Activated CD4-positive, alpha-beta T cell treated with anti-CD3 and anti-CD28 coated beads, Interleukin-2, amount 10 ng/mL, durations not matched to agents 7 days and 5 days (primary cell): ENCODE measurements around the gene LRP1. TPM values are rescaled to one million over a fixed set of nuclear protein-coding genes. Genes with fewer than 3 reads are reported as not detected.

ENCODE experiments used
- CTCF ChIA-PET: fragments of 350-600 bp; sonication (Branson Sonifier 250); formaldehyde crosslinking; loops from one replicate; lab custom pipeline; 2021; ENCODE audit warnings: antibody characterized with exemption; lab: Charles Lee
- POLR2A ChIA-PET: fragments of 350-600 bp; sonication (Branson Sonifier 250); formaldehyde crosslinking; loops from one replicate; lab custom pipeline; 2021; ENCODE audit warnings: antibody characterized with exemption; lab: Charles Lee
- DNase-seq: peaks from one replicate; pipeline ENCODE4 v3.0.0-alpha.2; 2020
- H3K27ac Mint-ChIP-seq: one replicate; pipeline ENCODE4 v1.8.0; 2021; ENCODE audit warnings: mild to moderate bottlenecking, moderate library complexity, mixed read lengths
- H3K27me3 Mint-ChIP-seq: one replicate; pipeline ENCODE4 v1.8.0; 2021; ENCODE audit warnings: mixed read lengths
- H3K36me3 Mint-ChIP-seq: one replicate; pipeline ENCODE4 v1.8.0; 2021; ENCODE audit warnings: low read depth, mixed read lengths
- H3K4me1 Mint-ChIP-seq: one replicate; pipeline ENCODE4 v1.8.0; 2021; ENCODE audit warnings: mixed read lengths
- H3K4me3 Mint-ChIP-seq: one replicate; pipeline ENCODE4 v1.8.0; 2021; ENCODE audit warnings: mild to moderate bottlenecking, moderate library complexity, mixed read lengths
- H3K9me3 Mint-ChIP-seq: one replicate; pipeline ENCODE4 v1.8.0; 2021; ENCODE audit warnings: mixed read lengths
- total RNA-seq, 2 experiments: library from RNA; stranded (reverse); gene quantifications; one replicate each; pipeline ENCODE4 v1.2.3, GENCODE V29; 2021

The LRP1 gene
- total RNA-seq, 2 experiments from 2014 or later, result 0.94 TPM

DNA sequence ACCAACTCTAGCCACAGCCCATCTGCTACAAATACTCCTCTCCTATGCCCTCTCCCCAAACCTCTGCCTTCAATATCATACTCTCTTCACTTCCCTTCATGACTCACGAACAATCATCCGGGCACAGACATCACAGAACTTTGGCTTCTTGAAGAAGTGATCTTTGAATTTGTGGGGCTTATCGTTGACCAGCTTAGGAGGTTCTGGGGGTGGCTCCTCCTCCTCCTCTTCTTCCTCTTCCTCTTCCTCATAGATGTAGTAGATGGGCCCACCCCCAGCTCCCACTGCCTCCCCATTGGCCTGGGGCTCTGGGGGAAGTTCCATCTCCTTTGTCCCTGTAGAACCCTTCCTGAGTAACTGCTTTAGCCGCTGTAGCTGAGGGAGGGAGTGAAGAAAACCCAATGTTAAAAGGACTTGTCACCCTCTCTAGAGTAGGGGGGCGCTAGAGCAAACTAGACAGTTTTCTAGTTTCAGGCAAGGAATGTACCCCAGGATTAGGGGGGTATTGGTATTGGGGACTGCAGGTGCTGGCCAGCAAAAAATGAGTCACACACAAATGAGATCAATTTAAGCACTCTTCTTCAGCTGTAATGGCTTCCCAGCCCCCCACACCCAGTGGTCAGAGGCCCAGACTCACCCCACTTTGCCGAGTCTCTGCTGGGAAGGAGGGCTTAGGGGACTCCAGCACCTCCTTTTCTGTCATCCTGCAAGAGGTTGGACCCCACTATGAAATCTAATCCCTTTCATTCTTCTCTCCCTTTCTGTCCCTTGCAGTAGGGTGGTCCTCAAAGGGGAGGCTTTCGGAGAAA lies 120.9 kb downstream of the LRP1 start:
- Mint-ChIP-seq H3K4me1 (peaks cover 9% of the 10 kb centered on the region), H3K4me3 (peak overlapping the region; percentile 18), H3K9me3 (no peaks in the 10 kb centered on the region), H3K27ac (peak overlapping the region; percentile 5), H3K27me3 (no peaks in the 10 kb centered on the region), H3K36me3 (peaks cover 2% of the 10 kb centered on the region)
- ChIA-PET POLR2A (no interaction called here), CTCF (interaction anchor here (0.6 to 18.3 kb wide), 6 partner anchors 10 to 1801 kb away, joined by 3 to 332 read pairs (median 4); partner anchors contain the start of genes GLI1 and SHMT2)
- no peak for DNase-seq

- POLR2A ChIA-PET, result no interaction called here
These were observed 122.3 kb downstream of the LRP1 start for GRCh38 chr12:57250541-57250940.

DNA sequence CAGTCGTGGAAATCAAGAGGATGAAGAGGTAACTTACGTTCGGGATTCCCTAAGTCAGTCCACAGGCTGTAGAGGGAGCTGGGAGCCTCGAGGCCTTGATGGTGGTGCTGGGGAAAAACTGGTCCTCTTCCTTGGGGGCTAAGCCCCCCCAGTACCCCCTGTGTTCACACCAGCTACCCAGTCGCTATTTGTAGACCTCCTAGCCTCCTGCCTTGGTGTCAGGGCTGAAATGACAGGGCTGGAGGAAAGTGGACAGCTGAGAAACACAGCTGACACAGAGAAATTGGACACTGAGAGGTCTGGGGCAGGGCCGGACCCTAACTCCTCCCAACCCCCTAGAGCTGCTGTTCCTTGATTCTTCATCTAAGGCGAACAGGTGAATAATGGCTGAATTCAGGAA lies 122.7 kb downstream of the LRP1 start, which contains the start of gene STAC3:
Gene STAC3, minus strand, starts transcription at position 232 of the 400 bp plus-strand sequence. CDS start 1,551 bp downstream, outside the sequence.
- Mint-ChIP-seq H3K36me3 (peaks cover 4% of the 10 kb centered on the region), H3K27ac (no peak within 1 kb of the TSS), H3K9me3 (no peaks in the 10 kb centered on the region), H3K27me3 (no peaks in the 10 kb centered on the region), H3K4me3 (no peak within 1 kb of the TSS), H3K4me1 (peaks cover 8% of the 10 kb centered on the region)
- no peak for DNase-seq
- POLR2A ChIA-PET, result interaction anchor here (0.6 kb wide), 1 partner anchor 212 kb away, joined by 3 read pairs; no protein-coding TSS in a partner anchor
- CTCF ChIA-PET, result interaction anchor here (0.5 to 18.3 kb wide), 8 partner anchors 9 to 593 kb away, joined by 3 to 332 read pairs (median 4); partner anchors contain the start of gene SHMT2

More at GRCh38 chr12:57250541-57250940, 122.3 kb downstream of the LRP1 start:
- DNase-seq, result no peak
- Mint-ChIP-seq H3K9me3 (no peaks in the 10 kb centered on the region), H3K27ac (no peak overlapping the region), H3K4me3 (no peak overlapping the region), H3K27me3 (no peaks in the 10 kb centered on the region), H3K36me3 (peaks cover 4% of the 10 kb centered on the region), H3K4me1 (peaks cover 8% of the 10 kb centered on the region)
- CTCF ChIA-PET, result interaction anchor here (0.5 to 18.3 kb wide), 7 partner anchors 8 to 593 kb away, joined by 3 to 332 read pairs (median 4); partner anchors contain the start of gene SHMT2

- H3K27me3 Mint-ChIP-seq, result no peaks in the 10 kb centered on the region
- DNase-seq, result no peak
- no peak overlapping the region for H3K27ac Mint-ChIP-seq
- ChIA-PET POLR2A (no interaction called here), CTCF (no interaction called here)
- no peak overlapping the region for H3K4me3 Mint-ChIP-seq
- no peaks in the 10 kb centered on the region for H3K9me3 Mint-ChIP-seq
- no peaks in the 10 kb centered on the region for H3K4me1 Mint-ChIP-seq
- H3K36me3 Mint-ChIP-seq, result peaks cover 7% of the 10 kb centered on the region
These were observed 126.4 kb downstream of the LRP1 start for GRCh38 chr12:57254506-57255280.

DNA sequence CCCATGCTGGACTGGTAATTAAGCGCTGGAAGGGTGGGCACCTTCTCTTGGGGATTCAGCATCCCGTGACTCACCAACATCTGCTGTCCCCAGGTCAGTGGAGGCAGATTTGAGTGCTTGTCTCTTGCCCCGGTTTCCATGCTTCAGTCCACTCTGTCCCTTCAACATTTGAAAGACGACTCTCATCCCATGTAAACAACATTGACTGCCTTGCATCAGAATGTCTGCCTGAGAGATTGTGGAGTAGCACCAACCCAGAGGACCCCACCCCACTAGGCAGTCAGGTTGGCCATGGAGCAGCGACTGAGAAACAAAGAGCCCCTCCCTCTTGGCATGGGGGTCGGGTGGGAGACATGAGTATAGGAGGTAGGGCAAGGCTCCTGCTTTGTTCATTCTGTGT lies 127.6 kb downstream of the LRP1 start:
- ChIA-PET CTCF (no interaction called here), POLR2A (no interaction called here)
- Mint-ChIP-seq H3K4me3 (no peak overlapping the region), H3K4me1 (no peaks in the 10 kb centered on the region), H3K27ac (no peak overlapping the region), H3K36me3 (peaks cover 15% of the 10 kb centered on the region), H3K9me3 (no peaks in the 10 kb centered on the region), H3K27me3 (no peaks in the 10 kb centered on the region)
- no peak for DNase-seq

- Mint-ChIP-seq H3K27me3 (no peaks in the 10 kb centered on the region), H3K9me3 (no peaks in the 10 kb centered on the region), H3K4me1 (peaks cover 6% of the 10 kb centered on the region), H3K4me3 (no peak overlapping the region), H3K27ac (no peak overlapping the region), H3K36me3 (peaks cover 23% of the 10 kb centered on the region)
- ChIA-PET POLR2A (no interaction called here), CTCF (interaction anchor here (0.9 to 2.3 kb wide), 3 partner anchors 8 to 20 kb away, joined by 3 to 13 read pairs (median 5); partner anchors contain the start of gene STAC3)
- DNase-seq, result no peak
These were observed 131.0 kb downstream of the LRP1 start for GRCh38 chr12:57258977-57259970.

GRCh38 chr12:57260366-57260765 lies 132.1 kb downstream of the LRP1 start:
- CTCF ChIA-PET, result interaction anchor here (0.9 to 2.3 kb wide), 3 partner anchors 9 to 199 kb away, joined by 3 to 13 read pairs (median 6); partner anchors contain the start of gene STAC3
- POLR2A ChIA-PET, result no interaction called here

GRCh38 chr12:57261428-57261865 lies 133.2 kb downstream of the LRP1 start:
- Mint-ChIP-seq H3K4me1 (peaks cover 6% of the 10 kb centered on the region), H3K27ac (no peak overlapping the region), H3K4me3 (no peak overlapping the region), H3K36me3 (peaks cover 25% of the 10 kb centered on the region), H3K27me3 (no peaks in the 10 kb centered on the region), H3K9me3 (no peaks in the 10 kb centered on the region)
- ChIA-PET POLR2A (no interaction called here), CTCF (interaction anchor here (0.6 to 2.3 kb wide), 8 partner anchors 9 to 197 kb away, joined by 3 to 13 read pairs (median 4); partner anchors contain the start of genes INHBE and STAC3)
- DNase-seq, result no peak

More at GRCh38 chr12:57260366-57260765, 132.1 kb downstream of the LRP1 start:
- Mint-ChIP-seq H3K27ac (no peak overlapping the region), H3K4me3 (no peak overlapping the region), H3K4me1 (peaks cover 6% of the 10 kb centered on the region), H3K9me3 (no peaks in the 10 kb centered on the region), H3K36me3 (peaks cover 25% of the 10 kb centered on the region), H3K27me3 (no peaks in the 10 kb centered on the region)
- DNase-seq, result no peak

DNA sequence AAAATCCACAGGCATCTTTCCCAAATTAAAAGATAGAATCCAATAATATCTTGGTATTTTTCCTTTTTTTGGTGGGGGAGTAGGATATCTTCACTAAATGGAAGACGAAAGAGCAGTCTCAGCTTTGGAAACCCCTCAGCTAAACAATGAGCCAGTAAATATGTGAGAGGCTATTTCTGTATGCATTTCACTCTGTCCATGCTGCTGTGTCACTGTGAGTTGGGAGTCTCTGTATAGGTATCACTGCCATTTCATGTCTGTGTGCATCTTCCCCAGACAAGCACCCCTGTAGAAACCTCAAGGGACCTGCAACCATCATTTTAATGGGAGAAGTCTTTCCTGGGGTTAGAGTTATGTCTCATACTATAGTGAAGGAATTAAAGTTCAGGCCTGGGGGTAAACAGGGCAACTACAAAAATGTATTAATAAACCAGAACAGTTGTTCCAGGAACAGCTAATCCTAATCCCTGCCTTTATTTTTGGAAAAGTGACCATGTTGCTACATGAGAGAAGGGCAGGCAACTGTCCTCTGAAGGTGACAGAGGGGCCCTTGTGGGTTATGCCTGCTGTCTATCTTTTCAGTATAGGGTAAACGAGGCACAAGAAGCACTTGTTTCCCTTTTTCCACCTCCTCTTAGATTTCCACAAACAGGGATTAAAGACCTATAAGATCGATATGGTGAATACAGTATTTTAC lies 134.0 kb downstream of the LRP1 start:
- no peak overlapping the region for H3K27ac Mint-ChIP-seq
- no peaks in the 10 kb centered on the region for H3K9me3 Mint-ChIP-seq
- H3K36me3 Mint-ChIP-seq, result peaks cover 29% of the 10 kb centered on the region
- POLR2A ChIA-PET, result interaction anchor here (0.8 kb wide), 1 partner anchor 487 kb away, joined by 6 read pairs; no protein-coding TSS in a partner anchor
- no peak for DNase-seq
- H3K4me3 Mint-ChIP-seq, result no peak overlapping the region
- peaks cover 6% of the 10 kb centered on the region for H3K4me1 Mint-ChIP-seq
- no peaks in the 10 kb centered on the region for H3K27me3 Mint-ChIP-seq
- CTCF ChIA-PET, result interaction anchor here (0.6 to 2.4 kb wide), 7 partner anchors 19 to 197 kb away, joined by 3 to 13 read pairs (median 5); partner anchors contain the start of gene INHBE
